Measurements from ENCODE around the gene UBE2G2.

UBE2G2 gene

DNA sequence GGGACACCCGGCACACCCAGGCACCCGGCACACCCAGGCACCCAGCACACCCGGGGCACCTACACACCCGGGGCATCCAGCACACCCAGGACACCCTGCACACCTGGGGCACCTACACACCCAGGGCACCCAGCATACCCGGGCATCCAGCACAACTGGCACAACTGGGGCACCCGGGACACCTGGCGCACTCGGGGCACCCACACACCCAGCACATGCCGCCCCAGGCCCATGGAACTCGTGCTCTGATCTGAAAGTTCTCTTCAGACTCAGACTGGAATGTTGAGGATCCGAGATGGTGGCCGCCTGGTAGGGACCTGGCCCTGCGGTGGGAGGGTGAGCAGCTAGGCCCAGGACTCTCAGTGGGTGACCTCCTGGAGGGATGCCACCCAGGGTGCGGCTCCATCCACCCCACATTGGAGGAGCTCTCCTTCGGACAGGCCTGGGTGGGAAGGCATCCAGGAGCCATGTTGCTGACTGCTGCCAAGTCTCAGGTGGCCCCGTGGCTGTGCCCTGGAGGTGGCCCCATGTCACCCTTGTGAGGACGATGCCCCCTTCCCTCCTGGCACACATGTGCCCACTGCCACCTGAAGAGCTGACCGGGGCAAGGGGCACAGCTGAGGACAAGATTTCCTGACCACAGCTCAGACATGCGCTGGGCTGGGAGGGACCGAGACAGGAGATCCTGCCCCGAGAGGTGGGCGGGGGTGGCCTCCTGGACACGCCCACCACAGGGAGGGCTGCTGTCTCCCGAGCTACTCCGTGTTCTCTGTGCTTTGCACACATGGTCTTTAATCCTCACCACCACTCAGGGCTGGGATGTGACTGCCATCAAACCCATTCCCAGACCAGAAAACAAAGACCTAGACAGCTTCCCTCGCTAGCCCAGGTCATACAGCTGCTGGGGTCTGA lies 37.0 kb downstream of the UBE2G2 start:
- TF ChIP-seq CTCF (IDR thresholded peaks at IDR 0.05; ENCODE audit: unreplicated experiment in 3 of 3): no peak
- Mint-ChIP-seq H3K36me3 (ENCODE audit: low read depth) (peaks cover 5% of the 10 kb centered on the region), H3K4me3 (no peak overlapping the region), H3K4me1 (peaks cover 27% of the 10 kb centered on the region), H3K9me3 (no peaks in the 10 kb centered on the region), H3K27ac (no peak overlapping the region), H3K27me3 (ENCODE audit: low read depth) (peaks cover 6% of the 10 kb centered on the region)

DNA sequence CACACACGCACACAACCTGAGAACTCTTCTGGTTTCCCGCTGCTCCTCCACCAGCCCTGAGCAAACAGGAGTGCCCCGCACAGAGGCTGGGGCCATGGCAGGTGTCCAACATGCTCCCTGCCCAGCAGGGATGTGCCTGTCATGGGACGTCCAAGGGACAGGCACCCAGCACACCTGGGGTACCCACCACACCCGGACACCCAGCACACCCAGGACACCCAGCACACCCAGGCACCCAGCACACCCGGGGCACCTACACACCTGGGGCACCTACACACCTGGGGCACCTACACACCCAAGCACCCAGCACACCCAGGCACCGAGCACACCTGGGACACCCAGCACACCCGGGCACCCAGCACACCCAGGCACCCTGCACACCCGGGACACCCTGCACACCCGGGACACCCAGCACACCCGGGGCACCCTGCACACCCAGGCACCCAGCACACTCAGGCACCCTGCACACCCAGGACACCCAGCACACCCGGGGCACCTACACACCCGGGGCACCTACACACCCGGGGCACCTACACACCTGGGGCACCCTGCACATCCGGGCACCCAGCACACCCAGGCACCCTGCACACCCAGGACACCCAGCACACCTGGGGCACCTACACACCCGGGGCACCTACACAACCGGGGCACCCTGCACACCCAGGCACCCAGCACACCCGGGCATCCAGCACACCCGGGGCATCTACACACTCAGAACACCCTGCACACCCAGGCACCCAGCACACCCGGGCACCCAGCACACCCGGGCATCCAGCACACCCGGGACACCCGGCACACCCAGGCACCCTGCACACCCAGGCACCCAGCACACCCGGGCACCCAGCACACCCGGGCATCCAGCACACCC lies 37.9 kb downstream of the UBE2G2 start:
- Mint-ChIP-seq H3K4me1 (peaks cover 27% of the 10 kb centered on the region), H3K9me3 (no peaks in the 10 kb centered on the region), H3K36me3 (ENCODE audit: low read depth) (peaks cover 3% of the 10 kb centered on the region), H3K27me3 (ENCODE audit: low read depth) (peaks cover 6% of the 10 kb centered on the region), H3K4me3 (no peak overlapping the region), H3K27ac (no peak overlapping the region)
- TF ChIP-seq CTCF (IDR thresholded peaks at IDR 0.05; ENCODE audit: unreplicated experiment in 3 of 3): no peak

- Mint-ChIP-seq H3K4me1 (peaks cover 24% of the 10 kb centered on the region), H3K4me3 (no peak overlapping the region), H3K9me3 (no peaks in the 10 kb centered on the region), H3K27ac (no peak overlapping the region), H3K36me3 (ENCODE audit: low read depth) (no peaks in the 10 kb centered on the region), H3K27me3 (ENCODE audit: low read depth) (peaks cover 6% of the 10 kb centered on the region)
- no peak for TF ChIP-seq CTCF (IDR thresholded peaks at IDR 0.05; ENCODE audit: unreplicated experiment in 3 of 3)
These were observed 38.6 kb downstream of the UBE2G2 start for GRCh38 chr21:44763050-44763378.

- Mint-ChIP-seq H3K4me1 (peaks cover 24% of the 10 kb centered on the region), H3K27ac (no peak overlapping the region), H3K9me3 (no peaks in the 10 kb centered on the region), H3K27me3 (ENCODE audit: low read depth) (peaks cover 6% of the 10 kb centered on the region), H3K4me3 (no peak overlapping the region), H3K36me3 (ENCODE audit: low read depth) (no peaks in the 10 kb centered on the region)
- TF ChIP-seq CTCF (IDR thresholded peaks at IDR 0.05; ENCODE audit: unreplicated experiment in 3 of 3): no peak
These were observed 39.2 kb downstream of the UBE2G2 start for GRCh38 chr21:44762221-44763049.

GRCh38 chr21:44761747-44762208 lies 39.8 kb downstream of the UBE2G2 start:
- H3K27me3 Mint-ChIP-seq (ENCODE audit: low read depth): peaks cover 6% of the 10 kb centered on the region
- no peak for TF ChIP-seq CTCF (IDR thresholded peaks at IDR 0.05; ENCODE audit: unreplicated experiment in 3 of 3)
- H3K4me1 Mint-ChIP-seq: peaks cover 24% of the 10 kb centered on the region
- no peak overlapping the region for H3K27ac Mint-ChIP-seq
- H3K36me3 Mint-ChIP-seq (ENCODE audit: low read depth): no peaks in the 10 kb centered on the region
- no peaks in the 10 kb centered on the region for H3K9me3 Mint-ChIP-seq
- H3K4me3 Mint-ChIP-seq: no peak overlapping the region

Data from nephron (organoid).